GM10248 (cell line): ENCODE results near the gene MYH14.

Experiments used
- CTCF ChIA-PET: fragments of 300-600 bp; sonication (Branson Sonifier 250); formaldehyde crosslinking; extraction: SDS; loops from one replicate; lab custom pipeline; 2021; ENCODE audit warnings: antibody characterized with exemption; lab: Yijun Ruan, JAX
- POLR2A ChIA-PET: fragments of 350-650 bp; sonication (Branson Sonifier 250); formaldehyde crosslinking; extraction: SDS; loops from one replicate; lab custom pipeline; 2020; ENCODE audit warnings: antibody characterized with exemption; lab: Yijun Ruan, JAX
- DNase-seq: peaks from one replicate; pipeline ENCODE4 v3.0.0; 2012; ENCODE audit errors: extremely low spot score
- TF ChIP-seq, protein P1 (sequence below): IDR thresholded peaks from 2 replicates; pipeline ENCODE4 v1.5.1; 2012; ENCODE audit warnings: mild to moderate bottlenecking, low read depth; ENCODE audit errors: extremely low read depth, missing control alignments, control extremely low read depth

Gene MYH14

DNA sequence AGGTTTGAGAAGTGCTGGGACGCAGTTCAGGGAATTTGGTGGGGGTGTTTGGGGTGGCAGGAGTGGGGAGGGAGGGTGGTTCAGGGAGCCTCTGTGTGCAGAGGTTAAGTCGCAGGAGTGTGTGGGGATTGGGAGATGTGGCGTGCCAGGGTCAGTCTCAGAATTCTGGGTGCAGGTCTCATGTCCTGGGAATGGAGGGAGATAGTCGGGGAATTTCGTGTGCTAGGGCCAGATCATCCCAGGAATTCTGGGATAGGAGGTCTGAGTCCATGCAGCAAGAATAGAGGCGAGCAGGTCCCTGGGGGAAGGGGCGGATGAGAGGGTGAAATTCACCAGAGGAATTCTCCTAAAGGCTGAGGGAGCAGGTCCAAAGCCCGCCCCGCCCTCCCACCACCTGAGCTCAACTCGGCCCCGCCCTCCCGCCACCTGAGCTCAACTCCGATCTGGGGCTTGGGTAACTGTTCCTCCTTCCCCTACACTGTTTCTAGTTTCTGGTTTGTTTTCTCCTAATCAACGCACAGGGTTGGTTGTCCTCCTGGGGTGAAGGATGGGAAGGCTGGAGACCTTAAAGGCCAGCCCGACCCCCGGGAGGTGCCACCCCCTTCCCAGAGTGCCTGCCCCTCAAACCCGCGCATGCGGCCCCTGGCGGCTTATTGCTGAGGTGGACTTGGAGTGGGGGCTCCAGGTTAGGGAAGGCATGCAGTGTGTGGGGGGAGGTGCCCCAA, 110.6 kb downstream of the MYH14 start:
- ChIA-PET POLR2A (interaction anchor here (0.5 to 0.6 kb wide), 2 partner anchors 70 to 381 kb away, joined by 3 to 4 read pairs; partner anchors contain the start of gene POLD1), CTCF (interaction anchor here (1.1 kb wide), 1 partner anchor 9 kb away, joined by 3 read pairs; no protein-coding TSS in a partner anchor)
- TF ChIP-seq, protein P1, sequence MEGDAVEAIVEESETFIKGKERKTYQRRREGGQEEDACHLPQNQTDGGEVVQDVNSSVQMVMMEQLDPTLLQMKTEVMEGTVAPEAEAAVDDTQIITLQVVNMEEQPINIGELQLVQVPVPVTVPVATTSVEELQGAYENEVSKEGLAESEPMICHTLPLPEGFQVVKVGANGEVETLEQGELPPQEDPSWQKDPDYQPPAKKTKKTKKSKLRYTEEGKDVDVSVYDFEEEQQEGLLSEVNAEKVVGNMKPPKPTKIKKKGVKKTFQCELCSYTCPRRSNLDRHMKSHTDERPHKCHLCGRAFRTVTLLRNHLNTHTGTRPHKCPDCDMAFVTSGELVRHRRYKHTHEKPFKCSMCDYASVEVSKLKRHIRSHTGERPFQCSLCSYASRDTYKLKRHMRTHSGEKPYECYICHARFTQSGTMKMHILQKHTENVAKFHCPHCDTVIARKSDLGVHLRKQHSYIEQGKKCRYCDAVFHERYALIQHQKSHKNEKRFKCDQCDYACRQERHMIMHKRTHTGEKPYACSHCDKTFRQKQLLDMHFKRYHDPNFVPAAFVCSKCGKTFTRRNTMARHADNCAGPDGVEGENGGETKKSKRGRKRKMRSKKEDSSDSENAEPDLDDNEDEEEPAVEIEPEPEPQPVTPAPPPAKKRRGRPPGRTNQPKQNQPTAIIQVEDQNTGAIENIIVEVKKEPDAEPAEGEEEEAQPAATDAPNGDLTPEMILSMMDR, result no peak
- DNase-seq, result no peak

DNA sequence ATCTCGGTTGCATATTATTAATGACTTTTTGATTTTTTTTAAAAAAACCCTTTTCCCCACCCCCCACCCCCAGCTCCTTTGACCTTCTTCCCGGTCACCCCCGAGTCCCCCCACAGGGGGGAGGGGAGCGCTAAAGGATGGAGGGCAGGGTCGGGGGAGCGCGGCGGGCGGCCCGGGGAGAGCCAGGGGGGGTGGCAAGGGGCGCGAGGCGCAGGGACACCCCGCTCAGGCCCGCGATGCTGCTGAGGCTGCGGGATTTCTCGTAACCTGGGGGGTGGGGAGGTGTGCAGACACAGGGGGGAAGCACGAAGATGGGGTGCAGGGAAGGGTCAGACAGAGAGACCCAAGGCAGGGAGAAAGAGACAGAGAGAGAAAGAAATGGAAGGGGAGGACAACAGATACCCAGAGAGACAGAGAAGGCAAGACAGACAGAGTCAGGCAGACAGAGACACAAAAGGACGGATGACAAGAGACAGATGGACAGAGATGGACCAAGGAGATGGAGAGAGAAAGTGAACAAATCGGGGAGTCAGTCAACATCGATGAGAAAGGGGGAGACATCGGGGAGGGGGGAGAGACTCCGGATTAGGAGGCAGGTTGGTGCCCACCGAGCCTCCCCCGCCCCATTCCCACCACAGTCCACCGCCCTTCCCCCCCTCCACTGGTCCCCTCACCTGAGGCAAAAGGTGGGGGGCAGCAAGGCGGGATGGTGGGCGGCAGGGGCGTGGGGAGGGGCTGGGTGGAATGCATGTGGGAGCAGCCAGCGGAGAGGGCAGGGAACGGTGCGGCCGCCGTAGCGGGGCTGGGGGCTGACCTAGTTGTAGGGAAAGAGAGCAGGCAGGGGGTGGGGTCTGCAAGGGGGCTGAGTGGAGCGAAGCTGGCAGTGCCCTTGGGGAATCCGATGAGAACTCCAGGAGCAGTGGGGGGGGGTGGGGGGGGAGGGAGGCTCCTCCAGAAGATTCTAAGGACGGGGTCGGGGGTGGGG, 111.6 kb downstream of the MYH14 start:
- CTCF ChIA-PET, result interaction anchor here (1.1 to 1.5 kb wide), 4 partner anchors 8 to 11 kb away, joined by 3 to 8 read pairs (median 5); no protein-coding TSS in a partner anchor
- POLR2A ChIA-PET, result interaction anchor here (0.6 to 1.2 kb wide), 2 partner anchors 14 to 69 kb away, joined by 3 to 9 read pairs; partner anchors contain the start of genes KCNC3 and POLD1
- TF ChIP-seq, protein P1, result no peak
- DNase-seq, result no peak

DNA sequence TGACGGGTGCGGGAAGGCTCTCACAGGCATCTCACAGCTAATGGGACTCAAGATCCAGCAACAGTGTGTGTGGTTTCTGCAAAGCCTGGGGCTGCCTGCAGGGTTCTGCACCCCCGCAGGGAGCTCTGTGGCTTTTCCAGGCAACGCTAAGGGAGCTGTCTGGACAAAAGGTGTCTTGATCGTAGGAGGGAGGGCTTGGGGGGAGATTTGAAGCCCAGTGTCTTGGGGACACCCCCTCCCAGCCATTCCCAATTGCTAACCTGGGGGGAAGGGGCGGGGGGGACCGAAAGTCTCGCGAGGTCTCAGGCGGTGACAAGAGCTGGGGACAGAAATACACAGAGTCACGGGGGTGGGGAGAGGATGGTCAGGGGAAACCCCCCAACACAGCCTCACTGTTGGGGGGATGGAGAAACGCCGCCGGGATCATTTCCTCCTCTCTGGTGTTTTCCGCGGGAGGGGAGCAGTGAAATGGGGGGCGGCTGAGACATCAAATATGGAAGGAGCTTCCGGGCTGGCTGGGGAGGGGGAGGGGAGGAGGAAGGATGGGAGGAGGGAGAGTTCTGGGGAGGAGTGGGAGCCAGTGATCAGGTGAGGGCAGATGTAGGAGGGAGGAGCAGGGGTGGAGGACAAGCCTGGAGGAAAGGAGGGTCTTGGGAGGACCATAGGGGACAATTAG, 112.5 kb downstream of the MYH14 start:
- ChIA-PET POLR2A (interaction anchor here (0.6 to 1.2 kb wide), 3 partner anchors 10 to 25 kb away, joined by 3 to 9 read pairs (median 4); partner anchors contain the start of gene KCNC3), CTCF (interaction anchor here (1.2 to 2.4 kb wide), 5 partner anchors 9 to 145 kb away, joined by 4 to 14 read pairs (median 5); partner anchors contain the start of gene KCNC3)
- peak; percentile 83 for DNase-seq
- TF ChIP-seq, protein P1, result no peak

DNA sequence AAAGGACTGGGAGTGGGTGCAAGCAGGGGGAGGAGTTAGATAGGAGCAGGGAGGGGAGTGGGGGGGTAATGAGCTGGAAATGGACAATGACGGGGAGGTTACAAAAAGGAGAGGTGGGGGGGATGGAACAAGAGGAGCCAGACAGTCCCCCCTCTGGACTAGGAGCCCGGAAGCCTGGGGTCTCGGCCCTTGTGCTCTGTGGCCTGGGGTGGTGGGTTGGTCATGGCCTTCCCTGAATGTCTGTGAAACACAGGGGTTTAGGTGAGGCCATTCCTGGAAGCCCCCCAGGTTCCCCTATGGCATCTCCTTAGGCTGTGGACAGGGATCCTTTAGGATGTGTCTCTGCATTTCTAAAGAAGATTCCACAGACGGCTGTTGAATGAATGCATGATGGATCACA, 113.7 kb downstream of the MYH14 start:
- CTCF ChIA-PET, result interaction anchor here (2.1 to 2.4 kb wide), 2 partner anchors 12 to 143 kb away, joined by 4 to 14 read pairs; partner anchors contain the start of gene KCNC3
- DNase-seq, result no peak
- POLR2A ChIA-PET, result no interaction called here
- TF ChIP-seq, protein P1, result no peak

DNA sequence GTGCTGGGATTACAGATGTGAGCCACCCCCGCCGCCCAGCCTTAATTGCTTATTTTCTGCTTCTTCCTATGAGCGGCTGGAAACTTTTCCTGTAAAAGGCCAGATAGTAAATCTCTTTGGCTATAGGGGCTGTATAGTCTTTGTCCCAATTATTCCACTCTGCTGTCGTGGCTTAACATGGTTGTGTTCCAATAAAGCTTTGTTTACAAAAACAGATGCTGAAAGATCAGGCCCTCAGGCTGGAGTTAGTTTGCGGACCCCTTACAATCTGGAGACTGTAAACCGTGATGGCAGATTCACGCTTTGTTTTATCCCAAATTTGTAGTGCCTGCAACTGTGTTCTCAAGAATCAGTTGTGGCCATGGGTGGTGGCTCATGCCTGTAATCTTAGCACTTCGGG, 115.0 kb downstream of the MYH14 start:
- TF ChIP-seq, protein P1, result no peak
- POLR2A ChIA-PET, result no interaction called here
- no peak for DNase-seq
- CTCF ChIA-PET, result interaction anchor here (0.8 kb wide), 1 partner anchor 10 kb away, joined by 5 read pairs; no protein-coding TSS in a partner anchor
